ENCODE measurements around the gene NIPSNAP3A.
"Not testable (repeated sequence)": the region's sequence is repeated elsewhere in the genome, so short reads cannot be mapped to it uniquely, and the experiment has no call there.

NIPSNAP3A gene

GRCh38 chr9:104747565-104748358 is at the start of gene NIPSNAP3A:
Gene NIPSNAP3A, plus strand, starts transcription at chr9:104747683. Its CDS starts 110 bp downstream, at chr9:104747793.
- Histone ChIP-seq H3K9ac (ENCODE audit: low read depth in 1 of 2, low read length in 2 of 2) (peak within 1 kb of the TSS; percentile 78 to 79), H3K9me3 (ENCODE audit: control insufficient read depth in 1 of 2, low read length in 2 of 2) (no peaks in the 10 kb centered on the region), H3K27ac (ENCODE audit: low read depth, low read length) (peak within 1 kb of the TSS; percentile 92), H3K4me1 (ENCODE audit: control insufficient read depth in 1 of 2, insufficient read depth in 2 of 2, low read length in 2 of 2) (peaks cover 3 to 16% of the 10 kb centered on the region in 2 donors), H3K36me3 (ENCODE audit: control insufficient read depth in 1 of 2, insufficient read depth in 2 of 2, low read length in 2 of 2) (peaks cover 5 to 8% of the 10 kb centered on the region in 2 donors), H3K4me3 (ENCODE audit: low read depth in 1 of 2, low read length in 2 of 2) (peak within 1 kb of the TSS; percentile 92 to 93), H3K27me3 (ENCODE audit: control insufficient read depth in 1 of 2, insufficient read depth in 2 of 2, low read length in 2 of 2) (no peaks in the 10 kb centered on the region)

- Histone ChIP-seq H3K27ac (ENCODE audit: low read depth, low read length) (no peak overlapping the region), H3K9me3 (ENCODE audit: control insufficient read depth in 1 of 2, low read length in 2 of 2) (no peaks in the 10 kb centered on the region), H3K4me1 (ENCODE audit: control insufficient read depth in 1 of 2, insufficient read depth in 2 of 2, low read length in 2 of 2) (no peaks in the 10 kb centered on the region), H3K4me3 (ENCODE audit: low read depth in 1 of 2, low read length in 2 of 2) (no peak overlapping the region), H3K27me3 (ENCODE audit: control insufficient read depth in 1 of 2, insufficient read depth in 2 of 2, low read length in 2 of 2) (no peaks in the 10 kb centered on the region), H3K9ac (ENCODE audit: low read depth in 1 of 2, low read length in 2 of 2) (no peak overlapping the region), H3K36me3 (ENCODE audit: control insufficient read depth in 1 of 2, insufficient read depth in 2 of 2, low read length in 2 of 2) (no peaks in the 10 kb centered on the region)
These were observed 47.2 kb upstream of the NIPSNAP3A start for GRCh38 chr9:104700306-104700705.

GRCh38 chr9:104708737-104709136 is 38.7 kb upstream of the NIPSNAP3A start:
- H3K9ac ChIP-seq (ENCODE audit: low read depth in 1 of 2, low read length in 2 of 2); H3K4me3 ChIP-seq (ENCODE audit: low read depth in 1 of 2, low read length in 2 of 2); H3K27ac ChIP-seq (ENCODE audit: low read depth, low read length); H3K36me3 ChIP-seq (ENCODE audit: control insufficient read depth in 1 of 2, insufficient read depth in 2 of 2, low read length in 2 of 2); H3K9me3 ChIP-seq (ENCODE audit: control insufficient read depth in 1 of 2, low read length in 2 of 2); H3K4me1 ChIP-seq (ENCODE audit: control insufficient read depth in 1 of 2, insufficient read depth in 2 of 2, low read length in 2 of 2); H3K27me3 ChIP-seq (ENCODE audit: control insufficient read depth in 1 of 2, insufficient read depth in 2 of 2, low read length in 2 of 2): not testable (repeated sequence)

- Histone ChIP-seq H3K9me3 (ENCODE audit: control insufficient read depth in 1 of 2, low read length in 2 of 2) (no peaks in the 10 kb centered on the region), H3K4me1 (ENCODE audit: control insufficient read depth in 1 of 2, insufficient read depth in 2 of 2, low read length in 2 of 2) (no peaks in the 10 kb centered on the region), H3K36me3 (ENCODE audit: control insufficient read depth in 1 of 2, insufficient read depth in 2 of 2, low read length in 2 of 2) (no peaks in the 10 kb centered on the region), H3K9ac (ENCODE audit: low read depth in 1 of 2, low read length in 2 of 2) (no peak overlapping the region), H3K27me3 (ENCODE audit: control insufficient read depth in 1 of 2, insufficient read depth in 2 of 2, low read length in 2 of 2) (no peaks in the 10 kb centered on the region), H3K27ac (ENCODE audit: low read depth, low read length) (no peak overlapping the region), H3K4me3 (ENCODE audit: low read depth in 1 of 2, low read length in 2 of 2) (no peak overlapping the region)
These were observed 35.9 kb upstream of the NIPSNAP3A start for GRCh38 chr9:104711604-104712003.

GRCh38 chr9:104725014-104725413 is 22.5 kb upstream of the NIPSNAP3A start:
- Histone ChIP-seq H3K27me3 (ENCODE audit: control insufficient read depth in 1 of 2, insufficient read depth in 2 of 2, low read length in 2 of 2) (no peaks in the 10 kb centered on the region), H3K36me3 (ENCODE audit: control insufficient read depth in 1 of 2, insufficient read depth in 2 of 2, low read length in 2 of 2) (no peaks in the 10 kb centered on the region), H3K27ac (ENCODE audit: low read depth, low read length) (no peak overlapping the region), H3K9ac (ENCODE audit: low read depth in 1 of 2, low read length in 2 of 2) (no peak overlapping the region), H3K4me1 (ENCODE audit: control insufficient read depth in 1 of 2, insufficient read depth in 2 of 2, low read length in 2 of 2) (no peaks in the 10 kb centered on the region), H3K9me3 (ENCODE audit: control insufficient read depth in 1 of 2, low read length in 2 of 2) (no peaks in the 10 kb centered on the region), H3K4me3 (ENCODE audit: low read depth in 1 of 2, low read length in 2 of 2) (no peak overlapping the region)

- H3K9me3 ChIP-seq (ENCODE audit: control insufficient read depth in 1 of 2, low read length in 2 of 2), result no peaks in the 10 kb centered on the region
- no peak overlapping the region for H3K9ac ChIP-seq (ENCODE audit: low read depth in 1 of 2, low read length in 2 of 2)
- no peak overlapping the region for H3K4me3 ChIP-seq (ENCODE audit: low read depth in 1 of 2, low read length in 2 of 2)
- H3K36me3 ChIP-seq (ENCODE audit: control insufficient read depth in 1 of 2, insufficient read depth in 2 of 2, low read length in 2 of 2), result no peaks in the 10 kb centered on the region
- no peak overlapping the region for H3K27ac ChIP-seq (ENCODE audit: low read depth, low read length)
- no peaks in the 10 kb centered on the region for H3K4me1 ChIP-seq (ENCODE audit: control insufficient read depth in 1 of 2, insufficient read depth in 2 of 2, low read length in 2 of 2)
- no peaks in the 10 kb centered on the region for H3K27me3 ChIP-seq (ENCODE audit: control insufficient read depth in 1 of 2, insufficient read depth in 2 of 2, low read length in 2 of 2)
These were observed 9.0 kb upstream of the NIPSNAP3A start for GRCh38 chr9:104738452-104738851.

- H3K9me3 ChIP-seq (ENCODE audit: control insufficient read depth in 1 of 2, low read length in 2 of 2), result no peaks in the 10 kb centered on the region
These were observed 6.9 kb upstream of the NIPSNAP3A start for GRCh38 chr9:104740621-104741020.

GRCh38 chr9:104743376-104743985 is 4.0 kb upstream of the NIPSNAP3A start:
- H3K36me3 ChIP-seq (ENCODE audit: control insufficient read depth in 1 of 2, insufficient read depth in 2 of 2, low read length in 2 of 2), result no peaks in the 10 kb centered on the region
- no peaks in the 10 kb centered on the region for H3K9me3 ChIP-seq (ENCODE audit: control insufficient read depth in 1 of 2, low read length in 2 of 2)
- H3K9ac ChIP-seq (ENCODE audit: low read depth in 1 of 2, low read length in 2 of 2), result no peak overlapping the region
- no peak overlapping the region for H3K4me3 ChIP-seq (ENCODE audit: low read depth in 1 of 2, low read length in 2 of 2)
- no peaks in the 10 kb centered on the region for H3K27me3 ChIP-seq (ENCODE audit: control insufficient read depth in 1 of 2, insufficient read depth in 2 of 2, low read length in 2 of 2)
- H3K27ac ChIP-seq (ENCODE audit: low read depth, low read length), result no peak overlapping the region
- H3K4me1 ChIP-seq (ENCODE audit: control insufficient read depth in 1 of 2, insufficient read depth in 2 of 2, low read length in 2 of 2), result peaks cover 0 to 11% of the 10 kb centered on the region in 2 donors

More at GRCh38 chr9:104740621-104741020, 6.9 kb upstream of the NIPSNAP3A start:
- Histone ChIP-seq H3K27ac (ENCODE audit: low read depth, low read length) (no peak overlapping the region), H3K27me3 (ENCODE audit: control insufficient read depth in 1 of 2, insufficient read depth in 2 of 2, low read length in 2 of 2) (no peaks in the 10 kb centered on the region), H3K4me1 (ENCODE audit: control insufficient read depth in 1 of 2, insufficient read depth in 2 of 2, low read length in 2 of 2) (no peaks in the 10 kb centered on the region), H3K36me3 (ENCODE audit: control insufficient read depth in 1 of 2, insufficient read depth in 2 of 2, low read length in 2 of 2) (no peaks in the 10 kb centered on the region), H3K9ac (ENCODE audit: low read depth in 1 of 2, low read length in 2 of 2) (no peak overlapping the region), H3K4me3 (ENCODE audit: low read depth in 1 of 2, low read length in 2 of 2) (no peak overlapping the region)

- no peak overlapping the region for H3K9ac ChIP-seq (ENCODE audit: low read depth in 1 of 2, low read length in 2 of 2)
- no peaks in the 10 kb centered on the region for H3K27me3 ChIP-seq (ENCODE audit: control insufficient read depth in 1 of 2, insufficient read depth in 2 of 2, low read length in 2 of 2)
- peaks cover 3 to 16% of the 10 kb centered on the region in 2 donors for H3K4me1 ChIP-seq (ENCODE audit: control insufficient read depth in 1 of 2, insufficient read depth in 2 of 2, low read length in 2 of 2)
- H3K4me3 ChIP-seq (ENCODE audit: low read depth in 1 of 2, low read length in 2 of 2), result no peak overlapping the region
- no peak overlapping the region for H3K27ac ChIP-seq (ENCODE audit: low read depth, low read length)
- no peaks in the 10 kb centered on the region for H3K9me3 ChIP-seq (ENCODE audit: control insufficient read depth in 1 of 2, low read length in 2 of 2)
- no peaks in the 10 kb centered on the region for H3K36me3 ChIP-seq (ENCODE audit: control insufficient read depth in 1 of 2, insufficient read depth in 2 of 2, low read length in 2 of 2)
These were observed 1.6 kb upstream of the NIPSNAP3A start for GRCh38 chr9:104745852-104746251.

- H3K27me3 ChIP-seq (ENCODE audit: control insufficient read depth in 1 of 2, insufficient read depth in 2 of 2, low read length in 2 of 2), result no peaks in the 10 kb centered on the region
- H3K4me3 ChIP-seq (ENCODE audit: low read depth in 1 of 2, low read length in 2 of 2), result no peak overlapping the region
- peaks cover 3 to 16% of the 10 kb centered on the region in 2 donors for H3K4me1 ChIP-seq (ENCODE audit: control insufficient read depth in 1 of 2, insufficient read depth in 2 of 2, low read length in 2 of 2)
- no peak overlapping the region for H3K9ac ChIP-seq (ENCODE audit: low read depth in 1 of 2, low read length in 2 of 2)
- H3K27ac ChIP-seq (ENCODE audit: low read depth, low read length), result no peak overlapping the region
- H3K36me3 ChIP-seq (ENCODE audit: control insufficient read depth in 1 of 2, insufficient read depth in 2 of 2, low read length in 2 of 2), result peaks cover 0 to under 1% of the 10 kb centered on the region in 2 donors
- H3K9me3 ChIP-seq (ENCODE audit: control insufficient read depth in 1 of 2, low read length in 2 of 2), result no peaks in the 10 kb centered on the region
These were observed 1.2 kb upstream of the NIPSNAP3A start for GRCh38 chr9:104746285-104746684.
